GM21723 (cell line): Measurements from ENCODE around the gene FNBP1.

Experiments
- ATAC-seq: cut with Tn5 transposase; IDR thresholded peaks from one replicate; pipeline ENCODE4 v1.9.1; 2021; ENCODE audit warnings: mild to moderate bottlenecking, moderate library complexity; ENCODE audit not compliant: unreplicated experiment

FNBP1 gene

DNA sequence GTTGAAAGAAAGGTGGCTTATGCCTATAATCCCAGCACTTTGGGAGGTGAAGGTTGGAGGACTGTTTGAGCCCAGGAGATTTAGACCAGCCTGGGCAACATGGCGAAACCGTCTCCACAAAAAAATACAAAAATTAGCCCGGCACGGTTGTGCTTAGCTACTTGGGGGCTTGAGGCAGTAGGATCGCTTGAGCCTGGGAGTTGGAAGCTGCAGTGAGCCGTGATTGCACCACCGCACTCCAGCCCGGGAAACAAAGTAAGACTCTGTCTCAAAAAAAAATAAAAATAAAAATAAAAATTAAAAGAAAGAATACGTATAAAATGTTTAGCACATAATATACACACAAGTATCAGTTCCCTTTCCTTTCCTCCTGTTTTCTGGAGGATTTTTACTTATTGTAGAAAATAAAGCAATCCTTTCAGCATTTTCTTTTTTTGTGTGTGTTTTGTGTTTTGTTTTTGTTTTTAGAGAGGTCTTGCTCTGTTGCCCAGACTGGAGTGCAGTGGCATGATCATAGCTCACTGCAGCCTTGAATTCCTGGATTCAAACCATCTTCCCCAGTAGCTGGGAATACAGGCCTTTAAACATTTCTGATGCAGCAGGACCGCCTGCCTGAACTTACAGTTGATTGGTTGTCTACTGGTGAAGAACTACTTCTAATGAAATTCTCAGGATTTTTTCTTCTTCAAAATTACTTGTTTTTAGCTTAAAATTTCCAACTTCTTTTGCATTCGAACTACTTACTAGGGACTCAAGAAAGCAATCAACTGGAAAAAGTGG lies 6.6 kb upstream of the FNBP1 start:
- no peak for ATAC-seq

DNA sequence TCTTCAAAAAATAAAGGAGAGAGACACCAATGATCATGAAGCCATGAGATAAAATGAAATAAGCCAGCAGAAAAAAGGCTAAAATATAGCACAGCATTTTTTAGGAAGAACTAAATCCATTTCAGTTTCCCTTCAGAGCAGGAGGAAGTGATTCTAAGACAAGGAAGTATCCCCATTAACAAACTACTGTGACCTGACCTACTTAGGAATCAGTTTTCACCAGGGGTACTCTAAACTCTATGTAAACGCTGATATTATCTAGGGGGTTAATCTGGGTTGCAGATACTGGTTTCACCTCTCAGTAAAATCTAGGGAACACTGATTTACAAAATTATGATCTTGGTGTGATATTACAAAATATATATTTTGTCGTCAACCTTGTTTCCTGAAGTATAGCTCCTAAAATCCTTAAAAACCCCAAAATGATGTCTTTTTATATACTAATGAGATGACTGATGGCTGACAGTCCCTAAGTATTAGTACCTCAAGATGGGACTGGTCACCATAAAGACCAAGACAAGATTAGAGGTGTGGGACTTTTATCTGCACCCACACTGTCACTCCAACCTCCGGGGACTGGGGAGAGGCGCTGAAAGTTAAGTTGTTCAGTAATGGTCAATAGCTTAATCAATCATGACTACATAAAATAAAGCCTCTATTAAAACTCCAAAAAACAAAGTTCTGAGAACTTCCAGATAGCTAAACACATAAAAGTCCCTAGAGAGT lies 2.9 kb upstream of the FNBP1 start:
- no peak for ATAC-seq

DNA sequence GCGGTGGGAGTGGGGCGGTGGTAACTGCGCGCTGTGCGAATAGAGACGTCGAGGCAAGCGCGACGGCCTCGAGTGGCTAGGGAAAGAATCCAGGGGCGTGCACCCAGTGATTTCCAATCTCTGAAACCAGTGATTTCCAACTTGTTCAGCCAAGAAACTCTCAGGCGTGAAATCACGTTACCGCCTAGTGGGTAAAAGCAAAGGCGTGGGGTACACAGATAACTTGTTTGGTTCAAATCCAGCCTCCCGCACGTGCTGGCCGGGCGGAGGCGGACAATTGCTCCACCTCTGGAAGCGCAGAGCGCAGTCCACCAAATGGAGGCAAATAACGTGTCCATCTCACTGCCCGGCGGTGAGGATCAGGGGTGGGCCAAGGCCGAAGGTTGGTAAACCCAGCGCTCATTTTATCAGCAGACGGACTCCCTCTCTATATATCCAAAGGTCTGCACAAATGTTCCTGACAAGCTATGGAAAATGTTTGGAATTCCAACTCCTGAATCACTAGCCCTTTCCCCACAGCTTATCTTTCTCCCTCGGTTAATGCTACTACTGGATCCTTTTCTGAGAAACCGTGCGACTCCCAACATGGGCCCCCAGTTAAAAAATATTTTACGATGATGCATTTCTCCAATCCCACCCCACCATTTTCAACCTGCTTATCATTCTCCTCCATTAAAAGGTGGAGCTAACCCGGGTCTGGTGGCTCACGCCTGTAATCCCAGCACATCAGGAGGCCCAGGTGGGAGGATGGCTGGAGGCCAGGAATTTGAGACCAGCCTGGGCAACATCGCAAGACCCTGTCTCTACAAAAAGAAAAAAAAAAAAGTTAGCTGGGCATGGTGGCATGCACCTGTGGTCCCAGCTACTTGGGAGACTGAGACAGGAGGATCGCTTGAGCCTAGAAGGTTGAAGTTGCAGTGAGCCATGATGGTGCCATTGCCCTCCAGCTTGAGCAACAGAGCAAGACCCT lies 950 bp upstream of the FNBP1 start:
- ATAC-seq = no peak

DNA sequence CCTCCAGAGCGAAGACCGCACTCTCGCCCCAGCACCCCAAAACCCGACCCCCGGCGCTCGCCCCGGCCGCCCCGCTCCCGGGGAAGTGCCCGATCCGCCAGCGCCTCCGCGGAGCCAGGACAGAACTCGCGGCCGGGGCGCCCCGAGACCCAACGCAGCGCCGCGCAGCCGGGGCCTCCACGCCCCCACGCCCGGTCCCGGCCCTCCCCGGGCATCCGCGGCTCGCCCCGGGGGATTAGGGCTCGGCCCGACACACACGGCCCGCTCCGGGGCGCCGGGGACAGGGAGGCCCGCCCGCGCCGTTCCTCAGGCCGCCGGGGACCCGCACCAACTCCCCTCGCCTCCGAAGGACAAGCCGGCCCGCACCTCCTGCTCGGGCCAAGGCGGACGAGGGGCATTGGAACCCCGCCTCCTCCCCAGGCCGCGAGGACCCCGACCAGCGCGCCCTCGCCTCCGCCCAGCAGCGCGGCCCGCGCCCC lies 544 bp downstream of the FNBP1 start:
- ATAC-seq = no peak

DNA sequence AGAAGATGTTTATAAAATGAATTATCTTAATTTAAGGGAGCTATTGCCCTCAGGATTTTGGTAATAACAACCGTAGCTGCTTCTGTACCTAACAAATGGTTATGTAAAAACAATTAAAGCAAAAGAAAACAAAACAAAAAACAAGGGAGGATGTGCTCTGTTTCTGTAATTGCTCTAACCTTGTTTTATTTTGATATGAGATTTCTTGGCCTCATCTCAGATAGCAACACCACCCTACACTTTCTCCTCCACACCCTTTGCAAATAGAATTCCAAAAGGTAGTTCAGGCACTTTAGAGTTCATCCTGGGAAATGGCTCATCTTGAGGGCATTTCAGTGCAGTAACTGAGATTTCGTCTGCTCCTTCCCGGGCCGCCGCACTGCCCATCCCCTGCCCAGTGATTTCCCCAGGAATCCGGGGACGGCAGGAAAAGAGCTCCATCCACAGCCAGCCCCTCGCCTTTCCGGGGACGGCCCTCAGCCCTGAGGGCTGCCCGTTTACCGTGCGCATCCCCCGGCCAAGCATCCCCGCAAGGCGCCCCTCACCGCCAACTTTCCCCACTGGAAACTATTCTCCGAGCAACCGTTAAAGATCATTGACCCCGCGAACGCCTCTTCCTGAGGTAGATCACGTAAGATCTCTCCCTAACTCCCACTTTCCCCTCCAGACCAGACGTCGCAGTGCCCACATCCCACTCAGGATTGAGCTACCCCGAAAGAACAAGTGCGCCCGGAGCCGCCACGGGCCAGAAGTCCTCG lies 1.2 kb downstream of the FNBP1 start:
- ATAC-seq = no peak

DNA sequence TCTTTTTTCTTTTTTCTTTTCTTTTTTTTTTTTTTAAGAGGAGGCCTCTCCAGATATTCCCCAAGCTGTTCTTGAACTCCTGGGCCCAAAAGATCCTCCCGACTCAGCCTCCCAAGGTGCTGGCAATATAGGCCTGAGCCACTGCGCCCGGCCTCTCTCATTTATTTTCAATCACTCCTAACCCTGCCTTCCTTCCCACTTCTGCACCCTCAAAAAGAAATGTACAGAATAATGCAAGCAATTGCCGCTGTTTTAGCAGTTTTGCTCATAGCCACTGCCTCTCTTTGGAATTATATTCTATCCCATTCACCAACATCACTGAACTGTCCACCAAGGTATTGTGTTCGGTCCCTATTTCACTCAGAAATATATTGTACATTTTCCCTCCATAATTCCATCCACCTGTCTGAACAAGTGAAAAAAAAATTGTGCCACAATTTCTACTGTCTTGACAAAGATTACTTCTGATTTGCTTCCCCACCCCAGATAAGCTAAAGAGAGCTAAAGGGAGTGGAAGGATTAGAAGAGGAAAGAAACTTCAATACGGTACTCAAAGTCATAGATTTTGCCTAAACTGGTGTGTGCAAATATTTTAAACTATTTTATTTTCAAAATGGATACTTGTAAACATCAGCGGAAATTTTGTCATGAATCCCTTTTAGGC lies 1.9 kb downstream of the FNBP1 start:
- no peak for ATAC-seq

DNA sequence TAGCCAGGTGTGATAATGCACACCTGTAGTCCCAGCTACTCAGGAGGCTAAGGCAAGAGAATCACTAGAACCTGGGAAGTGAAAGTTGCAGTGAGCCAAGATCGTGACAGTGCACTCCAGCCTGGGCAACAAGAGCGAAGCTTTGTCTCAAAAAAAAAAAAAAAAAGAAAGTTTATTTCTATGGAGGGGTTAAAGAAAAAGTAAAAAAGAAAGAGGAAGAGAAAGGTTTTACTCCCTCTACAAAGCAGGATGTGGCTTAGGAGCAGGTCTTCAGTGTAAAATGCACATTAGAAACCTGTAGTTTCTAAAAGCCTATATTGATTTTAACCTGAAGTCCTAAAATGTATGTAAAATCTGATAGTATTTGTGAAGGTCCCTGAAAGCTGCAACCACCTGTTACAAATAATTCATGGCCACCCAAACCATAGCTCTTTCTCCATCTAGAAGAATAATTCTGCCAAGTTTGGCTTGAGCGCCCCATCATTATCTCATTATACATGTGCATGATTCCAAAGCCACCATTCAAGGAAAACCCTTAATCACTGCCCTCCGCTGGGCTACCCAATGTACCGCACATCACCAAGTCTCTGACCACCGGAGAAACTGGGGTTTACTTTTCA lies 3.4 kb downstream of the FNBP1 start:
- ATAC-seq = no peak

DNA sequence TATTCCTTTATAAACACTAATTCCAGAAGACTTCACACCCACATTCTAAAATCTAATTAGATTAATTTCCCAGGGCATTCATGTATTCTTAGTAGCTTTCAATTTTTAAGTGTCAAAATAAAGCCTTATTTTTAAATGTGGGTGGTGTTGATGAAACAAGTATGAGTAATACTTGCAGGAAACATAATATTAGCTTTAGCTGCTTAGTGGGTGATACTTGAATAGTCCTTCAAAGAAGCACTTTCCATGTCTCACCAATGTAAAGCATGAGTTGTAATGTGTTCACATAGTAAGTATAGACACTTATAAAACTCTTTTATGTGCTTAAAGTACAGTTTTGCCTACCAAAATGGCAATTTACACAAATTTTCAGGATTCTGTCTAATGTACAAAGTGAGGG lies 6.9 kb downstream of the FNBP1 start:
- no peak for ATAC-seq

DNA sequence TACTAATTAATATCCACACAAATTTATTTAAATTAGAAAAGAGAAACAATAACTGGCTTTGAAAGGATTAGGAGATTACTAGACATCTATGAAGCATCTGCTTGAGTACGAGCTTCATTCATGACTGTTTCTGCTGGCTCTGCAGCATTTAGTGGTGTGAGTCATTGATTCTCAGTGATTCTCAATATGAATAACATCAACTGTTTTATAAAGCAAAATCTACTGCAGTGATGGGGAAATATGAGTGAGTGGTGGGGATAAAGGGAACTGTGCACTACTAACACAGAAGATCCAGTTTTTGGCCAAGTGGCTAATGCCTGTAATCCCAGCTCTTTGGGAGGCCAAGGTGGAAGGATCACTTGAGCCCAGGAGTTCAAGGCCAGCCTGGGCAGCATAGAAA lies 8.4 kb downstream of the FNBP1 start:
- no peak for ATAC-seq

DNA sequence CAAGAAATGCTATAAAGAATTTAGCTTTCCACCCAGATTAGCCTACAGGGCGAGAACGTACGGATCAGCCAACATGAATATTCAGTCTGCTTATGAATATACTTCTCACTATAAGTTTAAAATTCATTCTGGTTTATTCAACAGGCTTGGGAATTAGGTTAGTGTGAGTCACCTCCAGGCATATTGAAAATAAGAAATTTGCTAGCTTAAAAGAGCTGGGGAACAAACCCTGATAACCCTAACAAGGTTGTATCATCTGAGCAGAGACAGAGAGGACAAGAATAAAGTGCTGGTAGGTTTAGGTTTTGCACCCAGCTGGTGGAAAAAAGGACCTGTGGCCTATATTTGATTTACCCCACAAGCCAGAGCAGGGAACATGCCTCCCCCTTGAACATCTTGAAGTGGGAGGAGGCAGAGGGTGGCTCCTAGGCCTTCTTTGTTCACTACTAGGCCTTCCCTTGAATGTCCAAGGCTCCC lies 12.3 kb downstream of the FNBP1 start:
- ATAC-seq = no peak

DNA sequence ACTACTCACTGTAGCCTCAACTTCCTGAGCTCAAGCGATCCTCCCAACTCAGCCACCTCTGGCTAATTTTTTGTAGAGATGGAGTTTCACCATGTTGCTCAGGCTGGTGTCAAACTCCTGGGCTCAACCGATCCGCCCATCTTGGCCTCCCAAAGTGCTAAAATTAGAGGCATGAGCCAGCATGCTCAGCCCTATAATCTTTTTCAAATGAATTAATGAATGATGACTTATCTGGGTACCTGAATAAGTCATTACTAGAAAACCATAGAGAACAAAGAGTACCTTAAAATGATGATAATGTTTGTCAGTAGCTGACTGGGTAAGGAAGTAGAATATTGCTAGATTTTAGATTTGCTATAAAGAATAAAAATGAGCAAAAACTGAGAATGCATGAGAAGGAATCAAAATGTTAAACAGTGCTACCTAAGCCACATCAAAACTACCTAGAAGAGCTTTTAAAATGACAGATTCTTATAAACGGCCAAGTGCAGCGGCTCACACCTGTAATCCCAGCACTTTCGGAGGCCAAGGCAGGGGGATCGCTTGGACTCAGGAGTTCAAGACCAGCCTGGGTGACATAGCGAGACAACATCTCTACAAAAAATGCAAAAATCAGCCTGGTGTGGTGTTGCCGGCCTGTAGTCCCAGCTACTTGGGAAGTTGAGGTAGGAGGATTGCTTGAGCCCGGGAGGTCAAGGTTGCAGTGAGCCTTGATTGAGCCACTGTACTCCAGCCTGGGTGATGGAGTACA lies 13.6 kb downstream of the FNBP1 start:
- ATAC-seq = no peak

DNA sequence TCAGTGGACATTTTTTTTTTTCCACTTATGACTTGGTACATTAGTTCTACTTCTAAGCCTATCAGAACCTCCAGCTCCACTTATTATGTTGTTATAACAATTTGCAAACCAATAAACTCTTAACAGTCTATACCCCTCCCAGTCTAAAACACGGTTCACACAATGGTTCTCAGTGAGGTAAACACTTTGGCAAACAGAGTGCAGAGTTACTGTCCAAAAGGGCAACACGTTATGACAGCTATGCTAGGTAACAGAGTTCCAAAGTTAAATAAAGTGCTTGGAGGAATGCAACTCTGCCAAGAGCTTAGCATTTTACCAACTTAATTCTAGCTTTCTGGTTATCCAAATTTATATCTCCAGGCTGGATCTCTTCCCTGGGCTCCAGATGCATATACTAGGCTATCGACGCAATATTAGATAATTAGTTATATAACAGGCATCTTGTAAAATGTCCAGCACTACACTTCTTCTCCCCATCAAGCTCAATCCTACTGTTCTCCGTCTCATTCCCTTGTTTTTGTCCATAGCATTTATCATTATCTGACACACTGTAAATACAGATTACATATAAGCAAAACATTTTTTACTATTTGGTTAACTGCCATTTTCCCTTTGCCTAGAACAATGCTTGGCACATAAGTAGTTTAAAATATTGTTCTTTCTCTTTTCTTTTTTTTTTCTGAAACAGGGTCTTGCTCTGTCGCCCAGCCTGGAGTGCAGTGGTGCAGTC lies 14.3 kb downstream of the FNBP1 start:
- ATAC-seq = no peak

DNA sequence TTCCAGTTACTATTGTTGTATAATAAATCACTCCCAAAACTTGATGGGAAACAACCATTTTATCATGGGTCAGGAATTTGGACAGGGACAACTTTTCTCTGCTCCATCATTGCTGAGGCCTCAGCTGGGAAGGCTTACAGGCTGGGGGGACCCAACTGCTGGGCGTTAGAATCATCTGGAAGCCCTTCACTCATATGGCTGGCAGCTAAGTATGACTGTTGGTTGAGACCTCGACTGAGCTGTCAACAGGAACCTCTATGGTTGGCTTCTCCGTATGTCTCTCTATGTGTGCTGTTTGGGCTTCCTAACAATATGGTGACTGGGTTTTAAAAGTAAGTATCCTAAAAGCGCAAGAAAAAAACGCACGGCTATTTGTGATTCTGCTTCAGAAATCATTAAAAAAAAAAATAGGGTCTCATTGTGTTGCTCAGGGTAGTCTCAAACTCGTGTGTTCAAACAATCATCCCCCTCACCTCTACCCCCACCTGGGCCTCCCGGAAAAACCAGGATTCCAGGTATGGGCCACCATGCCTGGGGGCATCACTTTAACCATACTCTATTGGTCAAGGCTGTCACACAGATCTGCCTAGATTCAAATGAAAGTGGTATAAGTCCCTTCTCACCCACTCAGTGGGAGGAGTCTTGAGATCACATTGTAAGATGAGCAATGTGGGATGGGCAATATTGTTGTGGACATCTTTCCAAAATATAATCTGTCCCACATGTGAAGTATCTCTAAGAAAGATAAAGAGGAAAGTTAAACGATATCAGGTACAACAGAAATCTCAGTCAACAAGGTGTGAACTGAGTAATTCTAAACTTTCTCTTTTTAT lies 15.2 kb downstream of the FNBP1 start:
- no peak for ATAC-seq

DNA sequence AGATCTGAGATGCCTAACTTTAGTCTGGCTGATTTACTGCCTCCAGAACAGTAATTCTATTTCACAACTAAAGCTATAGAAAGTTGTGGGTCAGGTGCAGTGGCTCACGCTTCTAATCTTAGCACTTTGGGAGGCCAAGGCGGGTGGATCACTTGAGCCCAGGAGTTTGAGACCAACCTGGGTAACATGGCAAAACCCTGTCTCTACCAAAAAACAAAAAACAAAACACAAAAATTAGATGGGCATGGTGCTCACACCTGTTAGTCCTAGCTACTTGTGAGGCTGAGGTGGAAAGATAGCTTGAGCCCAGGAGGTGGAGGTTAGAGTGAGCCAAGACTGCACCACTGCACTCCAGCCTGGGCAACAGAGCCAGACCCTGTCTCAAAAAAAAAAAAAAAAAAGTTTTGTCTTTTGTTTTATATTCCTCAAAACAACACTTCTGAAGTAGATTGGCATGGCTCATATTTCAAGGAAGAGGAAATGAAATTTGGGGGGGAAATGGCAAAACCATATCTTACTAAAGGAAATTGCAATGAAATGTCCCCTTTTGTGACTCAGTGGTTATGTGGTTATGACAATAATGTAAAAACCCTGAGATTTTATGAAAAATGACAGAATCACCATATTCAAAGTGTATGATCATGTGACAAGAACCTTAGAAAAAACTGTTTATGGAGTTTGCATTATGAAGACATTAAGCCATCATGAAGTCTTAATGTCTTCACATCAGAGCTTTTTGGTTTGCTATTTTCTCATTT lies 16.2 kb downstream of the FNBP1 start:
- no peak for ATAC-seq

DNA sequence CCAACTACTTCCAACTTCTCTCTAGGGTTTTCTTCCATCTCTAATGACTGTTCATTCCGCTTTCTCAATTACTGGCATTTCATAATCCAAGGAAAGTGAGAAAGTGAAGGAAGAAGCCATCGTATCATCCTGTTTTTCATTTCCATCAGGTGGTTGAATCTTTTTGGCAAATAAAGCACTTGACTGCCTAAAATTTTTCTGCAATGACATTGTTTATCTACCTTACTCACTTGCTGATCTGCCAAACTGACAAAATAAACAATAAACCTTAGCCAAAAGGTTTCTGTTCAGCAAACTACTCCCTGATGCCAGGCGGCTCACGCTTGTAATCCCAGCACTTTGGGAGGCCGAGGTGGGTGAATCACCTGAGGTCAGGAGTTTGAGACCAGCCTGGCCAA lies 18.4 kb downstream of the FNBP1 start:
- ATAC-seq = no peak

DNA sequence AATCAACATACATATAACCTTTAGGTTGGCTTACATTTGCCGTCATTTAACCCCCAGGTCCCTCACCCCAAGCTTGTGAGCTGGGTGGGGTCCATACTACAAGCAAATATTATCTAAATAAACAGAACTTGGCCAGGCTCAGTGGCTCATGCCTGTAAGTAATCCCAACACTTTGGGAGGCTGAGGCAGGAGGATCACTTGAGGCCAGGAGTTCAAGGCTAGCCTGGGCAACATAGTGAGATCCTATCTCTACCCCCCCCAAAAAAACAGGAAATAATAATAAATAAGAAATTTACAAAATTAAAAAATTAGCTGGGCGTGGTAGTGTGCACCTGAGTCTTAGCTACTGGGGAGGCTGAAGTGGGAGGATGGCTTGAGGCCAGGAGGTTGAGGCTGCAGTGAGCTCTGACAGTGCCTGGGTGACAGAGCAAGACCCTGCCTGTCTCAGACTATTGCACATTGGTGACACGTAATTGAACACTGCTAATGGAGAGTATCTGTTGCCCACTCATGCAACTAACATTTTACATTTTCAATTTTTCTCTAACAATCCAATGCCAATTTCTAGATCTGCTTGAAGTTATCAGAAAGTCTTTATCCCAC lies 18.9 kb downstream of the FNBP1 start:
- ATAC-seq = no peak
